ENCODE data around the gene POPDC2. TPM values are rescaled to one million over a fixed set of nuclear protein-coding genes. Genes with fewer than 3 reads are reported as not detected.

The POPDC2 gene
- total and polyA plus RNA-seq, 2 donors (not counting 1 experiment from before 2014, with no cell fraction given) = 8.0 to 9.5 TPM

DNA sequence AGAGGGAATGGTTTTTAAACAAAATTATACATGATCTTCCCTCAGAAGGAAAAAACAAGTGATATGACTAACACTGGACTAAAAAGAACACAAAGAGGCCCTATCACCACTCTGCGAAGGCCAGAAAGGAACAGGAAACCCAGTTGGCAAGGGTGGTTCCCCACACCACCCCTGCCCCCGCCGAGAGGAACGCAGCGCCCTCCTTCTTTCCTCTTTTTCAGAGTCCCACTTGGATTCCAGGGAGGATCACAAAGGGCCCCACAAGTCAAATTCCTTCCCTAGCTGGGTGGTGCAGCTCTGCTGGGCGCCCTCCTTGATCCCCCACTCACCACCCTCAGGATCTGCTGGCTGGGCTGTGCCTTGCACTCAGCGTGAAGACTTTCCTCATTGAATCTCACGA is 32.9 kb downstream of the POPDC2 start:
- Histone ChIP-seq H2AFZ (ENCODE audit: insufficient read depth, low read depth, low read length, poor library complexity, severe bottlenecking) (peak overlapping the region; percentile 55), H3K9ac (ENCODE audit: low read length) (peak overlapping the region; percentile 37), H3K27ac (ENCODE audit: low read length in 2 of 2) (peak overlapping the region; percentile 2 to 83), H3K4me2 (replicated peaks; ENCODE audit: low read depth, low read length, poor library complexity, severe bottlenecking) (peak overlapping the region; percentile 60), H3K4me3 (ENCODE audit: control extremely low read depth in 1 of 5, extremely low read depth in 1 of 5, insufficient read depth in 1 of 5, low read depth in 2 of 5, low read length in 4 of 5) (peak overlapping the region in 2 of 5 experiments; percentile 40 to 51), H3K9me3 (ENCODE audit: control extremely low read depth in 1 of 3, control insufficient read depth in 2 of 3, insufficient read depth in 1 of 3, low read length in 2 of 3) (no peaks in the 10 kb centered on the region), H3K27me3 (replicated peaks in 1 of 4; ENCODE audit: control extremely low read depth in 1 of 4, control insufficient read depth in 3 of 4, insufficient read depth in 4 of 4, low read length in 3 of 4) (no peaks in the 10 kb centered on the region), H3K36me3 (replicated peaks in 1 of 2; ENCODE audit: control extremely low read depth in 1 of 2, control insufficient read depth in 1 of 2, extremely low read depth in 1 of 2, insufficient read depth in 2 of 2, low read length in 1 of 2) (no peaks in the 10 kb centered on the region), H4K20me1 (ENCODE audit: control insufficient read depth, insufficient read depth, low read length, poor library complexity, severe bottlenecking) (no peaks in the 10 kb centered on the region), H3K79me2 (ENCODE audit: control insufficient read depth, insufficient read depth, low read length) (no peaks in the 10 kb centered on the region), H3K4me1 (ENCODE audit: control insufficient read depth in 2 of 2, insufficient read depth in 2 of 2, low read length in 2 of 2) (peaks cover 29 to 30% of the 10 kb centered on the region in 2 donors)
- intact Hi-C loops (cut with micrococcal nuclease) = loop anchor here (5.0 kb wide), 1 partner anchor 40 kb away; no protein-coding TSS in a partner anchor
- peak overlapping the region; percentile 73 for H3K4me3 Mint-ChIP-seq
- H3K4me1 Mint-ChIP-seq = peaks cover 46% of the 10 kb centered on the region
- TF ChIP-seq, protein P1, sequence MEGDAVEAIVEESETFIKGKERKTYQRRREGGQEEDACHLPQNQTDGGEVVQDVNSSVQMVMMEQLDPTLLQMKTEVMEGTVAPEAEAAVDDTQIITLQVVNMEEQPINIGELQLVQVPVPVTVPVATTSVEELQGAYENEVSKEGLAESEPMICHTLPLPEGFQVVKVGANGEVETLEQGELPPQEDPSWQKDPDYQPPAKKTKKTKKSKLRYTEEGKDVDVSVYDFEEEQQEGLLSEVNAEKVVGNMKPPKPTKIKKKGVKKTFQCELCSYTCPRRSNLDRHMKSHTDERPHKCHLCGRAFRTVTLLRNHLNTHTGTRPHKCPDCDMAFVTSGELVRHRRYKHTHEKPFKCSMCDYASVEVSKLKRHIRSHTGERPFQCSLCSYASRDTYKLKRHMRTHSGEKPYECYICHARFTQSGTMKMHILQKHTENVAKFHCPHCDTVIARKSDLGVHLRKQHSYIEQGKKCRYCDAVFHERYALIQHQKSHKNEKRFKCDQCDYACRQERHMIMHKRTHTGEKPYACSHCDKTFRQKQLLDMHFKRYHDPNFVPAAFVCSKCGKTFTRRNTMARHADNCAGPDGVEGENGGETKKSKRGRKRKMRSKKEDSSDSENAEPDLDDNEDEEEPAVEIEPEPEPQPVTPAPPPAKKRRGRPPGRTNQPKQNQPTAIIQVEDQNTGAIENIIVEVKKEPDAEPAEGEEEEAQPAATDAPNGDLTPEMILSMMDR (IDR thresholded peaks at IDR 0.05) = no peak
- no peak for TF ChIP-seq EZH2 (IDR thresholded peaks at IDR 0.05; ENCODE audit: borderline replicate concordance, insufficient read depth, low read depth, low read length, poor library complexity, severe bottlenecking)
- CTCF ChIA-PET = interaction anchor here (0.9 to 2.0 kb wide), 6 partner anchors 26 to 743 kb away, joined by 3 to 7 read pairs (median 4); partner anchors contain the start of gene CD80
- peak overlapping the region; percentile 90 for H3K27ac Mint-ChIP-seq
- DNase-seq (peak; percentile 60), ATAC-seq (ENCODE audit: low read depth) (no peak)
- WGBS (ENCODE audit: insufficient coverage) = 18% methylated on average over 6 of the region's 8 CpGs
- POLR2A ChIA-PET = interaction anchor here (0.6 kb wide), 1 partner anchor 129 kb away, joined by 7 read pairs; the partner anchor contains the start of gene TIMMDC1
- no peaks in the 10 kb centered on the region for H3K27me3 Mint-ChIP-seq
- no peaks in the 10 kb centered on the region for H3K9me3 Mint-ChIP-seq (ENCODE audit: insufficient read depth)

DNA sequence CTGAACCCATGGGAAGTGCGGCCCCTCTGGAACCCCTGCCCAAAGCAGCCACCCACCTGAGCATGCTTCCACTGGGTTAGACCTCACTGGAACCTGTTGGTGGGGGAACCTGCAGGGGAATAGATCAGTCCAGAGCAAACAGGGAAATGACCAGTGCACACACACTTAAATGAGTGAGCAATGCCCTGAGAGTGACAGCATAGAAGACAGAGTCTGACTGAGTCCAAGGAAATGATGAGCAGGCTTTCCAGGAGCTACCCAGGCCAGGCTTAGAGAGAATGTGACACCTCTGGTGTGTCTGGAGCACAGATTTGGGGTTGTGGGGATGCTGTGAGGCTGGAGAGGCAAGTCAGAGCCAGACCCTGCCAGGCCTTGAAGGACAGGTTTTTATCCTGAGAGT is 34.2 kb downstream of the POPDC2 start:
- Histone ChIP-seq H3K36me3 (replicated peaks in 1 of 2; ENCODE audit: control extremely low read depth in 1 of 2, control insufficient read depth in 1 of 2, extremely low read depth in 1 of 2, insufficient read depth in 2 of 2, low read length in 1 of 2) (no peaks in the 10 kb centered on the region), H3K9ac (ENCODE audit: low read length) (no peak overlapping the region), H3K9me3 (ENCODE audit: control extremely low read depth in 1 of 3, control insufficient read depth in 2 of 3, insufficient read depth in 1 of 3, low read length in 2 of 3) (no peaks in the 10 kb centered on the region), H3K79me2 (ENCODE audit: control insufficient read depth, insufficient read depth, low read length) (no peaks in the 10 kb centered on the region), H4K20me1 (ENCODE audit: control insufficient read depth, insufficient read depth, low read length, poor library complexity, severe bottlenecking) (no peaks in the 10 kb centered on the region), H3K27ac (ENCODE audit: low read length in 2 of 2) (no peak overlapping the region), H3K27me3 (replicated peaks in 1 of 4; ENCODE audit: control extremely low read depth in 1 of 4, control insufficient read depth in 3 of 4, insufficient read depth in 4 of 4, low read length in 3 of 4) (no peaks in the 10 kb centered on the region), H3K4me2 (replicated peaks; ENCODE audit: low read depth, low read length, poor library complexity, severe bottlenecking) (no peak overlapping the region), H3K4me3 (ENCODE audit: control extremely low read depth in 1 of 5, extremely low read depth in 1 of 5, insufficient read depth in 1 of 5, low read depth in 2 of 5, low read length in 4 of 5) (no peak overlapping the region), H3K4me1 (ENCODE audit: control insufficient read depth in 2 of 2, insufficient read depth in 2 of 2, low read length in 2 of 2) (peaks cover 29 to 30% of the 10 kb centered on the region in 2 donors), H2AFZ (ENCODE audit: insufficient read depth, low read depth, low read length, poor library complexity, severe bottlenecking) (no peak overlapping the region)
- ChIA-PET POLR2A (interaction anchor here (0.9 kb wide), 1 partner anchor 45 kb away, joined by 3 read pairs; no protein-coding TSS in a partner anchor), CTCF (interaction anchor here (1.0 kb wide), 1 partner anchor 24 kb away, joined by 4 read pairs; no protein-coding TSS in a partner anchor)
- intact Hi-C loops (cut with micrococcal nuclease) = loop anchor here (5.0 kb wide), 1 partner anchor 39 kb away; no protein-coding TSS in a partner anchor
- Mint-ChIP-seq H3K27ac (peak overlapping the region; percentile 68), H3K4me1 (peaks cover 46% of the 10 kb centered on the region), H3K27me3 (no peaks in the 10 kb centered on the region), H3K9me3 (ENCODE audit: insufficient read depth) (no peaks in the 10 kb centered on the region), H3K4me3 (no peak overlapping the region)
- DNase-seq = no peak
- ATAC-seq (ENCODE audit: low read depth) = no peak
- TF ChIP-seq EZH2 (IDR thresholded peaks at IDR 0.05; ENCODE audit: borderline replicate concordance, insufficient read depth, low read depth, low read length, poor library complexity, severe bottlenecking) = no peak
- TF ChIP-seq, protein P1 (IDR thresholded peaks at IDR 0.05) = no peak
- WGBS (ENCODE audit: insufficient coverage) = 100% methylated on average over 1 of the region's 1 CpG
